Measurements from ENCODE around the gene C9orf50. TPM values are rescaled to one million over a fixed set of nuclear protein-coding genes. Genes with fewer than 3 reads are reported as not detected.
"Not testable (repeated sequence)": the region's sequence is repeated elsewhere in the genome, so short reads cannot be mapped to it uniquely, and the experiment has no call there.

The C9orf50 gene
- total and polyA plus RNA-seq, 3 experiments from 2014 or later, result not detected

GRCh38 chr9:129665389-129665775 lies 44.5 kb upstream of the C9orf50 start, which contains the start of gene PRRX2:
TSS of gene PRRX2 (plus strand) at chr9:129665647. CDS start at chr9:129665868, 221 bp downstream.
- H3K9me3 ChIP-seq (ENCODE audit: low read length), result no peaks in the 10 kb centered on the region
- H3K4me3 ChIP-seq (ENCODE audit: low read length), result peak within 1 kb of the TSS; percentile 32
- no peaks in the 10 kb centered on the region for H3K4me1 ChIP-seq (ENCODE audit: insufficient read depth, low read length)
- H3K4me3 Mint-ChIP-seq, result peak within 1 kb of the TSS; percentile 60 to 82 (median 80)
- no peak within 1 kb of the TSS for H3K27ac ChIP-seq (ENCODE audit: low read depth, low read length)
- peak within 1 kb of the TSS in 3 of 8 donors; percentile 32 to 81 (median 43) for H3K27ac Mint-ChIP-seq
- ChIA-PET CTCF (no interaction called here), POLR2A (no interaction called here)
- no peaks in the 10 kb centered on the region for H3K36me3 ChIP-seq (ENCODE audit: insufficient read depth, low read length)
- DNase-seq, result peak in 3 of 5 donors; percentile 7 to 11 (median 10)
- no peaks in the 10 kb centered on the region for H3K27me3 ChIP-seq (ENCODE audit: insufficient read depth, low read length, poor library complexity, severe bottlenecking)
- peaks cover 20 to 22% of the 10 kb centered on the region in 2 donors for H3K27me3 Mint-ChIP-seq
- no peaks in the 10 kb centered on the region for H3K9me3 Mint-ChIP-seq
- H3K36me3 Mint-ChIP-seq, result no peaks in the 10 kb centered on the region
- H3K4me1 Mint-ChIP-seq, result peaks cover 3 to 8% (median 4%) of the 10 kb centered on the region in 3 donors

GRCh38 chr9:129664746-129665388 lies 44.0 kb upstream of the C9orf50 start:
- POLR2A ChIA-PET, result no interaction called here
- peaks cover 18 to 20% of the 10 kb centered on the region in 2 donors for H3K27me3 Mint-ChIP-seq
- H3K4me3 ChIP-seq (ENCODE audit: low read length), result peak overlapping the region; percentile 32

GRCh38 chr9:129662239-129662638 lies 41.3 kb upstream of the C9orf50 start:
- not testable (repeated sequence) for H3K36me3 ChIP-seq (ENCODE audit: insufficient read depth, low read length); H3K36me3 Mint-ChIP-seq; DNase-seq; H3K27me3 ChIP-seq (ENCODE audit: insufficient read depth, low read length, poor library complexity, severe bottlenecking); H3K4me1 ChIP-seq (ENCODE audit: insufficient read depth, low read length); H3K27ac Mint-ChIP-seq; H3K9me3 ChIP-seq (ENCODE audit: low read length); H3K27ac ChIP-seq (ENCODE audit: low read depth, low read length); H3K9me3 Mint-ChIP-seq; H3K4me3 ChIP-seq (ENCODE audit: low read length); H3K4me3 Mint-ChIP-seq; H3K4me1 Mint-ChIP-seq
- ChIA-PET POLR2A (interaction anchor here (0.6 kb wide), 1 partner anchor 257 kb away, joined by 3 read pairs; no protein-coding TSS in a partner anchor), CTCF (interaction anchor here (0.8 kb wide), 1 partner anchor 19 kb away, joined by 3 read pairs; no protein-coding TSS in a partner anchor)
- H3K27me3 Mint-ChIP-seq, result peaks cover 12 to 15% of the 10 kb centered on the region in 2 donors

More at GRCh38 chr9:129664746-129665388, 44.0 kb upstream of the C9orf50 start:
- peak in 1 of 5 donors; percentile 14 for DNase-seq
- Mint-ChIP-seq H3K9me3 (no peaks in the 10 kb centered on the region), H3K36me3 (no peaks in the 10 kb centered on the region), H3K4me1 (peaks cover 3 to 8% (median 4%) of the 10 kb centered on the region in 3 donors), H3K4me3 (peak overlapping the region; percentile 60 to 82 (median 80)), H3K27ac (peak overlapping the region in 3 of 8 donors; percentile 32 to 81 (median 43))
- Histone ChIP-seq H3K27me3 (ENCODE audit: insufficient read depth, low read length, poor library complexity, severe bottlenecking) (no peaks in the 10 kb centered on the region), H3K9me3 (ENCODE audit: low read length) (no peaks in the 10 kb centered on the region), H3K4me1 (ENCODE audit: insufficient read depth, low read length) (no peaks in the 10 kb centered on the region), H3K36me3 (ENCODE audit: insufficient read depth, low read length) (no peaks in the 10 kb centered on the region), H3K27ac (ENCODE audit: low read depth, low read length) (no peak overlapping the region)
- CTCF ChIA-PET, result no interaction called here

GRCh38 chr9:129661029-129661428 lies 40.1 kb upstream of the C9orf50 start:
- DNase-seq, result no peak
- Histone ChIP-seq H3K9me3 (ENCODE audit: low read length) (no peaks in the 10 kb centered on the region), H3K4me3 (ENCODE audit: low read length) (no peak overlapping the region), H3K36me3 (ENCODE audit: insufficient read depth, low read length) (no peaks in the 10 kb centered on the region), H3K4me1 (ENCODE audit: insufficient read depth, low read length) (no peaks in the 10 kb centered on the region), H3K27me3 (ENCODE audit: insufficient read depth, low read length, poor library complexity, severe bottlenecking) (no peaks in the 10 kb centered on the region), H3K27ac (ENCODE audit: low read depth, low read length) (no peak overlapping the region)
- Mint-ChIP-seq H3K9me3 (no peaks in the 10 kb centered on the region), H3K27ac (no peak overlapping the region), H3K4me3 (peak overlapping the region in 1 of 7 donors; percentile 57), H3K27me3 (peaks cover 11 to 14% of the 10 kb centered on the region in 2 donors), H3K36me3 (no peaks in the 10 kb centered on the region), H3K4me1 (peaks cover 3 to 8% (median 4%) of the 10 kb centered on the region in 3 donors)
- POLR2A ChIA-PET, result no interaction called here
- CTCF ChIA-PET, result interaction anchor here (0.6 kb wide), 1 partner anchor 35 kb away, joined by 3 read pairs; the partner anchor contains the start of gene NTMT1

- CTCF ChIA-PET, result interaction anchor here (0.8 kb wide), 1 partner anchor 16 kb away, joined by 3 read pairs; no protein-coding TSS in a partner anchor
- no peak overlapping the region for H3K4me3 Mint-ChIP-seq
- no peak for DNase-seq
- no peaks in the 10 kb centered on the region for H3K36me3 Mint-ChIP-seq
- no peak overlapping the region for H3K4me3 ChIP-seq (ENCODE audit: low read length)
- H3K36me3 ChIP-seq (ENCODE audit: insufficient read depth, low read length), result no peaks in the 10 kb centered on the region
- H3K27me3 Mint-ChIP-seq, result peaks cover 0 to 4% of the 10 kb centered on the region in 2 donors
- no peak overlapping the region for H3K27ac ChIP-seq (ENCODE audit: low read depth, low read length)
- H3K27ac Mint-ChIP-seq, result no peak overlapping the region
- no peaks in the 10 kb centered on the region for H3K9me3 ChIP-seq (ENCODE audit: low read length)
- POLR2A ChIA-PET, result no interaction called here
- H3K4me1 Mint-ChIP-seq, result no peaks in the 10 kb centered on the region
- H3K27me3 ChIP-seq (ENCODE audit: insufficient read depth, low read length, poor library complexity, severe bottlenecking), result no peaks in the 10 kb centered on the region
- H3K9me3 Mint-ChIP-seq, result no peaks in the 10 kb centered on the region
- H3K4me1 ChIP-seq (ENCODE audit: insufficient read depth, low read length), result no peaks in the 10 kb centered on the region
These were observed 36.0 kb upstream of the C9orf50 start for GRCh38 chr9:129656795-129657390.

- CTCF ChIA-PET, result interaction anchor here (1.1 kb wide), 1 partner anchor 10 kb away, joined by 3 read pairs; no protein-coding TSS in a partner anchor
- H3K27ac Mint-ChIP-seq, result peak overlapping the region in 1 of 8 donors; percentile 28
These were observed 34.8 kb upstream of the C9orf50 start for GRCh38 chr9:129655696-129656095.

GRCh38 chr9:129655154-129655553 lies 34.3 kb upstream of the C9orf50 start:
- Mint-ChIP-seq H3K36me3 (no peaks in the 10 kb centered on the region), H3K4me3 (no peak overlapping the region), H3K27ac (no peak overlapping the region), H3K9me3 (no peaks in the 10 kb centered on the region), H3K4me1 (no peaks in the 10 kb centered on the region), H3K27me3 (peaks cover 0 to 4% of the 10 kb centered on the region in 2 donors)
- no peak overlapping the region for H3K27ac ChIP-seq (ENCODE audit: low read depth, low read length)
- H3K4me1 ChIP-seq (ENCODE audit: insufficient read depth, low read length), result no peaks in the 10 kb centered on the region
- H3K36me3 ChIP-seq (ENCODE audit: insufficient read depth, low read length), result no peaks in the 10 kb centered on the region
- CTCF ChIA-PET, result no interaction called here
- POLR2A ChIA-PET, result no interaction called here
- no peak for DNase-seq
- H3K27me3 ChIP-seq (ENCODE audit: insufficient read depth, low read length, poor library complexity, severe bottlenecking), result no peaks in the 10 kb centered on the region
- no peak overlapping the region for H3K4me3 ChIP-seq (ENCODE audit: low read length)
- H3K9me3 ChIP-seq (ENCODE audit: low read length), result no peaks in the 10 kb centered on the region

More at GRCh38 chr9:129655696-129656095, 34.8 kb upstream of the C9orf50 start:
- no peaks in the 10 kb centered on the region for H3K9me3 ChIP-seq (ENCODE audit: low read length)
- Mint-ChIP-seq H3K36me3 (no peaks in the 10 kb centered on the region), H3K4me3 (no peak overlapping the region), H3K4me1 (no peaks in the 10 kb centered on the region), H3K9me3 (no peaks in the 10 kb centered on the region), H3K27me3 (peaks cover 0 to 4% of the 10 kb centered on the region in 2 donors)
- no peaks in the 10 kb centered on the region for H3K36me3 ChIP-seq (ENCODE audit: insufficient read depth, low read length)
- no peak overlapping the region for H3K27ac ChIP-seq (ENCODE audit: low read depth, low read length)
- H3K4me1 ChIP-seq (ENCODE audit: insufficient read depth, low read length), result no peaks in the 10 kb centered on the region
- H3K4me3 ChIP-seq (ENCODE audit: low read length), result no peak overlapping the region
- DNase-seq, result no peak
- no peaks in the 10 kb centered on the region for H3K27me3 ChIP-seq (ENCODE audit: insufficient read depth, low read length, poor library complexity, severe bottlenecking)
- POLR2A ChIA-PET, result no interaction called here

GRCh38 chr9:129654554-129655040 lies 33.7 kb upstream of the C9orf50 start:
- H3K9me3 ChIP-seq (ENCODE audit: low read length), result no peaks in the 10 kb centered on the region
- ChIA-PET CTCF (no interaction called here), POLR2A (no interaction called here)
- H3K36me3 ChIP-seq (ENCODE audit: insufficient read depth, low read length), result no peaks in the 10 kb centered on the region
- H3K4me3 ChIP-seq (ENCODE audit: low read length), result no peak overlapping the region
- Mint-ChIP-seq H3K4me1 (no peaks in the 10 kb centered on the region), H3K36me3 (no peaks in the 10 kb centered on the region), H3K4me3 (no peak overlapping the region), H3K9me3 (no peaks in the 10 kb centered on the region), H3K27ac (no peak overlapping the region), H3K27me3 (peaks cover 0 to 3% of the 10 kb centered on the region in 2 donors)
- no peaks in the 10 kb centered on the region for H3K4me1 ChIP-seq (ENCODE audit: insufficient read depth, low read length)
- DNase-seq, result no peak
- no peaks in the 10 kb centered on the region for H3K27me3 ChIP-seq (ENCODE audit: insufficient read depth, low read length, poor library complexity, severe bottlenecking)
- H3K27ac ChIP-seq (ENCODE audit: low read depth, low read length), result no peak overlapping the region
